ENCODE data around the gene HSPA12A.

The HSPA12A gene

DNA sequence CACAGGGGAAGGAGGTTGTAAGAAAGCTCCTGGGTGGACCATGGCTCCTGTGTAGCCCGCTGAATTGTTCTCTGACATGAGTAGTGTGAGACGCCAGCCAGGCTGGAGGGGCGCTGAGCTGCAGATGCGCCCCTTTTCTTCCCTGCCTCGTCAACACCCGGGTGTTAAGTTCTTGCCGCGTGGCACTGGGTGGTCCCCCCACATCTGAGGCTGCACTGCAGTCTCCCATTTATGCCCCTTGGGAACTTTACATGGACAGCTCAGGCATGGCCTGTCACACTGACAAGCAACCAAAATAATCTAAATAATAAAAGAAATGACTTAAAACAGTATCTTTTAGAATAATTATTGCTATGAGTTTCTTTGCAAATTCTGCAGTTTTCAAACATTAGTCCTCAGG is 34.6 kb upstream of the HSPA12A start:
- no peaks in the 10 kb centered on the region for H3K4me1 ChIP-seq (ENCODE audit: insufficient read depth, low read length)
- H3K9me3 ChIP-seq (ENCODE audit: low read length): no peaks in the 10 kb centered on the region
- no peak overlapping the region for H3K4me3 ChIP-seq (ENCODE audit: low read length)
- H3K27me3 ChIP-seq (ENCODE audit: insufficient read depth, low read length): no peaks in the 10 kb centered on the region
- no peak overlapping the region for H2AFZ ChIP-seq (ENCODE audit: low read depth, low read length)
- no peaks in the 10 kb centered on the region for H3K36me3 ChIP-seq (ENCODE audit: insufficient read depth, low read length)

DNA sequence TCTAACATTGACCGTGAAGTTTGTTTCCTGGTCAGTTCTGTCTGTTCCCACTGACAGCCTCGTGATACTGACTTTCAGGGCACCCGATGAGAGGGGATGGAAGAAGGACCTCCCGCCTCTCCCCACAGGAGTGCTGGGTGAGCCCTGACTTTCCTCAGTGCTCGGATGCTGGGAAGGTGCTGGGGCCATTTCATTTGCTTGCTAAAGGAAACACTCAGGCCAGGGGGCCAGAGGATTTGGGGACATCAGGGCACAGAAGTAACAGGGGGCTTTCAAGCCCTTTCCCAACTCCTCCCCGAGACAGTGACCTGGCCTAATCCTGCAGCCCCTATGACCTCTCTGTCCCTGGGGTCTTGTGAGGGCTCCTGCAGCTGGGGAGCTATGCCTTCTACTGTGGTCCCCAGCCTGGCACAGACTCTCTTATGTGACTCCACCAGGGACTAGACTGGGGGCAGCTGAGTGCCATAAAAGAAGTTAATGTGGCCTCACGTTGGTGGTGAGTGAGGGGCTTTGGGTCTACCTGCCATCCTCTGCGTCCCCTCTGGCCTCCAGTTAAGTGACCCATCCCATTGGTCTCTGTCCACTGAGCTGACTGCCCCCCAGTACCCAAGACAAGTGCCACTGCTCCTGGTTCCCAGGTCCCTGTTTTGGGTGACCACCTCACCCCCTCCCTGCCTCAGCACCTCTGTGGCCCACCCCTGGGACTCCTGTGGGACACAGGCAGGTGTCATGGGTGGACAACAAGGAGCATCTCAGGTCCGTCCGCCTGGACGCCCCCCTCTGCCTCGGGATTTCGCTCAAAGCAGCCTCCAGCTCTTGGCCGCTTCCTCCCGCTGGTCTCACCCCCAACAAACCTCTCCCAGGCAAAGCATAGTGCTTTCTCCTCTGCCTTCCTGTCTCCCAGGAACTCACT is 33.4 kb upstream of the HSPA12A start:
- Histone ChIP-seq H3K27me3 (ENCODE audit: insufficient read depth, low read length) (no peaks in the 10 kb centered on the region), H2AFZ (ENCODE audit: low read depth, low read length) (no peak overlapping the region), H3K4me3 (ENCODE audit: low read length) (no peak overlapping the region), H3K36me3 (ENCODE audit: insufficient read depth, low read length) (no peaks in the 10 kb centered on the region), H3K4me1 (ENCODE audit: insufficient read depth, low read length) (no peaks in the 10 kb centered on the region), H3K9me3 (ENCODE audit: low read length) (no peaks in the 10 kb centered on the region)

- no peaks in the 10 kb centered on the region for H3K27me3 ChIP-seq (ENCODE audit: insufficient read depth, low read length)
- no peaks in the 10 kb centered on the region for H3K36me3 ChIP-seq (ENCODE audit: insufficient read depth, low read length)
- H3K4me3 ChIP-seq (ENCODE audit: low read length): no peak overlapping the region
- H3K4me1 ChIP-seq (ENCODE audit: insufficient read depth, low read length): no peaks in the 10 kb centered on the region
- no peaks in the 10 kb centered on the region for H3K9me3 ChIP-seq (ENCODE audit: low read length)
- H2AFZ ChIP-seq (ENCODE audit: low read depth, low read length): no peak overlapping the region
Observed at GRCh38 chr10:116774728-116775151, 32.4 kb upstream of the HSPA12A start.

- no peaks in the 10 kb centered on the region for H3K9me3 ChIP-seq (ENCODE audit: low read length)
- no peaks in the 10 kb centered on the region for H3K36me3 ChIP-seq (ENCODE audit: insufficient read depth, low read length)
- no peaks in the 10 kb centered on the region for H3K27me3 ChIP-seq (ENCODE audit: insufficient read depth, low read length)
- H3K4me3 ChIP-seq (ENCODE audit: low read length): no peak overlapping the region
- no peak overlapping the region for H2AFZ ChIP-seq (ENCODE audit: low read depth, low read length)
- H3K4me1 ChIP-seq (ENCODE audit: insufficient read depth, low read length): no peaks in the 10 kb centered on the region
Observed at GRCh38 chr10:116772909-116773705, 30.7 kb upstream of the HSPA12A start.

GRCh38 chr10:116771959-116772585 is 29.7 kb upstream of the HSPA12A start:
- no peaks in the 10 kb centered on the region for H3K36me3 ChIP-seq (ENCODE audit: insufficient read depth, low read length)
- no peaks in the 10 kb centered on the region for H3K27me3 ChIP-seq (ENCODE audit: insufficient read depth, low read length)
- no peak overlapping the region for H3K4me3 ChIP-seq (ENCODE audit: low read length)
- H3K4me1 ChIP-seq (ENCODE audit: insufficient read depth, low read length): no peaks in the 10 kb centered on the region
- H2AFZ ChIP-seq (ENCODE audit: low read depth, low read length): no peak overlapping the region
- H3K9me3 ChIP-seq (ENCODE audit: low read length): no peaks in the 10 kb centered on the region

DNA sequence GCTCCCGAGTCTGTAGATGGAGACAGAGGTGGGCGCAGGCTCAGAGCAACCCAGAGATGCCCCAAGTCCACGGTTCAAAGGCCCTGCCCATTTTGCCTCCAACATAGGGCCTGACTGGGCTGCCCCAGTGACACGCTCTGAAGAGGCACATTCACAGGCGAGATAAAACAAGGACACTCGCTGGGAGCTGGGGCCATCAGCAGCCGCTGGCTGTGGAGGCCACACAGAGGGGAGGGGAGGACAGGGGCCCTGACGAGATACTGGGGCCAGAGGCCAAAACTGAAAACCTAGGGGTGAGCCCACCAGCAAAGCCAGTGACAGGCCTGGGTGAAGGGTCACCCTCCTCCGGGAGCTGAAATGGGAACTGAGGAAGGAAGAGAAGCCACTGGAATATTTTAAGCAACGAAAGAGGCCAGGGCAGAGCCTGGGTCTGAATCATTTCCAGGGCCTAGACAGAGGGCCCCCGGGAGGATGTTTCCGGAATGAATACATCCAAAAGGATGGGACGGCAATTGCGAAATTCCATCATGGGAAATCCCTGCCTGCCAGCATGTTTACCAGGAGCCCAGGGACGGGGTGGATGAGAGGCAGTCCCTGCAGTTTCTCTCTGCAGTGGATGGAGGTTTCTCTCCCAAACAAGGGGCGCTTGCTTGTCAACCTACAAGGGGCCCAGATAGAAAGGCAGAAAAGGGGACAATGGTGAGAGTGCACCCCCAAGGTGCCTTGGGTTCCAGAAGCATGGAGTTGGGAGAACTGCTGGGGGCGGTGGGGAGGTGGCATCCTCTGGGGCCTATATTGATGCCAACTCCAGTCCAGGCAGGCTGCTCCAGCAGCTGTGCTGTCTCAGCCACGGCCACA is 29.0 kb upstream of the HSPA12A start:
- Histone ChIP-seq H3K27me3 (ENCODE audit: insufficient read depth, low read length) (no peaks in the 10 kb centered on the region), H3K4me1 (ENCODE audit: insufficient read depth, low read length) (no peaks in the 10 kb centered on the region), H3K4me3 (ENCODE audit: low read length) (no peak overlapping the region), H2AFZ (ENCODE audit: low read depth, low read length) (no peak overlapping the region), H3K36me3 (ENCODE audit: insufficient read depth, low read length) (no peaks in the 10 kb centered on the region), H3K9me3 (ENCODE audit: low read length) (no peaks in the 10 kb centered on the region)

DNA sequence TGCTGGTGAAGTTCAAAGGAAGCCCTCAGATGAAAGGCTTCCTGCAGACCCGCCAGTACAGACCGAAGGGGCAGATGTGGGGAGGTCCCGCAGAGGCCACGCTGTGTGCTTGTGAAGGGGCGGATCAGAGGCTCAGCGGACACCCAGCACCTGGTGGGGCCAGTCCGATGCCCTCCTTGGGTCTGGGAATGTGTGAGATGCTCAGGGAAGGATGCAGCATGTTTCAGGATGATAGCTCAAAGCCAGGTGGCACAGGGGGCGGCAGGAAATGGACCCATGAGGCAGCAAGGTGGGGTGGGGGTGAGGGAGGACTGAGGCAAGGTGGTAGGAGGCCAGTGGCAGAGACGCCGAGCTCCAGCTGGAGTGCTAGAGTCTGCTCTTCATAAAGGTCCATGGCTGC is 27.9 kb upstream of the HSPA12A start:
- no peak overlapping the region for H2AFZ ChIP-seq (ENCODE audit: low read depth, low read length)
- H3K4me1 ChIP-seq (ENCODE audit: insufficient read depth, low read length): no peaks in the 10 kb centered on the region
- H3K4me3 ChIP-seq (ENCODE audit: low read length): no peak overlapping the region

GRCh38 chr10:116769791-116770190 is 27.4 kb upstream of the HSPA12A start:
- Histone ChIP-seq H3K9me3 (ENCODE audit: low read length) (no peaks in the 10 kb centered on the region), H3K27me3 (ENCODE audit: insufficient read depth, low read length) (peaks cover 2% of the 10 kb centered on the region), H3K4me1 (ENCODE audit: insufficient read depth, low read length) (no peaks in the 10 kb centered on the region), H2AFZ (ENCODE audit: low read depth, low read length) (no peak overlapping the region), H3K36me3 (ENCODE audit: insufficient read depth, low read length) (no peaks in the 10 kb centered on the region), H3K4me3 (ENCODE audit: low read length) (no peak overlapping the region)

More for the DNA sequence above, 27.9 kb upstream of the HSPA12A start:
- Histone ChIP-seq H3K27me3 (ENCODE audit: insufficient read depth, low read length) (peaks cover 2% of the 10 kb centered on the region), H3K36me3 (ENCODE audit: insufficient read depth, low read length) (no peaks in the 10 kb centered on the region), H3K9me3 (ENCODE audit: low read length) (no peaks in the 10 kb centered on the region)

- Histone ChIP-seq H3K36me3 (ENCODE audit: insufficient read depth, low read length) (no peaks in the 10 kb centered on the region), H2AFZ (ENCODE audit: low read depth, low read length) (no peak overlapping the region), H3K4me3 (ENCODE audit: low read length) (no peak overlapping the region), H3K9me3 (ENCODE audit: low read length) (no peaks in the 10 kb centered on the region), H3K4me1 (ENCODE audit: insufficient read depth, low read length) (no peaks in the 10 kb centered on the region), H3K27me3 (ENCODE audit: insufficient read depth, low read length) (peaks cover 2% of the 10 kb centered on the region)
Observed at GRCh38 chr10:116769368-116769767, 27.0 kb upstream of the HSPA12A start.

- Histone ChIP-seq H3K27me3 (ENCODE audit: insufficient read depth, low read length) (peaks cover 2% of the 10 kb centered on the region), H3K4me3 (ENCODE audit: low read length) (no peak overlapping the region), H3K4me1 (ENCODE audit: insufficient read depth, low read length) (no peaks in the 10 kb centered on the region), H3K36me3 (ENCODE audit: insufficient read depth, low read length) (no peaks in the 10 kb centered on the region), H2AFZ (ENCODE audit: low read depth, low read length) (no peak overlapping the region), H3K9me3 (ENCODE audit: low read length) (no peaks in the 10 kb centered on the region)
Observed at GRCh38 chr10:116768786-116769185, 26.4 kb upstream of the HSPA12A start.

DNA sequence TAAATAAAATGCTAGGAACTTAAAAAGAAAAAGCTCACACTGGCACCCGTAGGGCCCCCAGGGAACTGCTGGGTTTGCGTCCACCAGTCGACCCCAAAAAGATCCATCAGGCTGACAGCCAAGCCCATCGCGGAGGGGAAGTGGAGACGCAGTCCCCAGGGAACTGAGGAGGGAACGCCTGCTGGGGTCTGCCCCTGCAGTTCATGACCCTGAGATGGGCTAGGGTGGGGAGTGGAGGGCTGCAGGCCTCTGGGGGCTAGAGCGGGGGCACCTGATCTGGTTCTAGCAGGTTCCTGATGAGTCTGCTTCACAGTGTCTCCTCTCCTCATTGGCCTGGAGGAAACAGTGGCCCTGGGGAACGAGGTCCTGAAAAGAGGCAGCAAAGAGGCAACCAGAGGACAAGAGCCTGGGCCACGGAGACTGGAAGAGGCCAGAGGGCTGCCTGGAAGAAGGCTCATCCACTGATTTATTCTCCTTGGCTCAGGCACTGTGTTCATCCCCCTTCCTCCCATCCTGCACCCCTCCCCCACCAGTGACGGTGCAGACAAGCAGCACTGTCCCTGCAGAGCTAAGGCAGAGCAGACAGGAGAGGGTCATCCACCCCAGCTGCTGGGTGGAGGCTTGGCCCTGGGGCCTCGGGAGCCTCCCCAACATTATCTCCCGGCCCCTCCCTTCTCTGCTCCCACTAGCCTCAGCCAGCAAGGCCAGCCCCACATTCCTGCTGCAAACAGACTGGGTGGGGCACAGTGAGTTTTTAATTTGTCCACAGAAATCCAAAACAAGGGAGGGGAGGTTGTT is 24.7 kb upstream of the HSPA12A start:
- Histone ChIP-seq H3K9me3 (ENCODE audit: low read length) (no peaks in the 10 kb centered on the region), H2AFZ (ENCODE audit: low read depth, low read length) (no peak overlapping the region), H3K4me3 (ENCODE audit: low read length) (no peak overlapping the region), H3K4me1 (ENCODE audit: insufficient read depth, low read length) (no peaks in the 10 kb centered on the region), H3K36me3 (ENCODE audit: insufficient read depth, low read length) (no peaks in the 10 kb centered on the region), H3K27me3 (ENCODE audit: insufficient read depth, low read length) (peaks cover 2% of the 10 kb centered on the region)

Measured in neuron (in vitro differentiated cells).